Neural progenitor cell (in vitro differentiated cells): ENCODE results near the gene SLC52A3.

Experiments used
- CTCF ChIP-seq: fragments of 200-600 bp; sonication (generic); IDR thresholded peaks from 2 replicates; pipeline ENCODE4 v1.5.1; 2017; ENCODE audit warnings: antibody characterized with exemption, mild to moderate bottlenecking
- EZH2 ChIP-seq: fragments of 200-600 bp; sonication (generic); IDR thresholded peaks from 2 replicates; pipeline ENCODE4 v1.6.1; 2017; ENCODE audit warnings: antibody characterized with exemption, mild to moderate bottlenecking, moderate library complexity
- EZH2phosphoT487 ChIP-seq: fragments of 200-600 bp; sonication (generic); IDR thresholded peaks from 2 replicates; pipeline ENCODE4 v1.6.1; 2017; ENCODE audit warnings: antibody characterized with exemption

DNA sequence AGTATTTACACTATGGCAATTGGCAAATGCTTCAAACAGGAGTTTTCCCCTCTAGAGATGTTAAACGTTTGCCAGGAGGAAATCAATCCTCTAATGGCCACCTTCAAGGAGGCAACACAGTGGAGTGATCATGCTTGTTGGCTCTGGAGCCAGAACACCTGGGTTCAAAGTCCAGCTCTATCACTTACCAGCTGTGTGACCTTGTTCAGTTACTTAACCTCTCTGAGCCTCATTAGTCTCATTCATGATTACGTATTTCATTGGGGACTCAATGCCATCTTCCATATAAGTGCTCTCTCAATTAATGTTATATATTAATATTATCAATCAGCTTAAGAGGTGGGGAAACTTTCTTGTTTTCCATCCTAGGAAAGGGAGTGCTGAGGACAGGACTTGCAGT, 26.1 kb downstream of the SLC52A3 start:
- no peak for TF ChIP-seq EZH2
- TF ChIP-seq CTCF = no peak
- no peak for TF ChIP-seq EZH2phosphoT487
